Skin of body (tissue), 2 donors: ENCODE data around the gene TCP11. TPM values are rescaled to one million over a fixed set of nuclear protein-coding genes. Genes with fewer than 3 reads are reported as not detected.

ENCODE experiments used
- DNase-seq: peaks from one replicate; lab custom pipeline; 2025; lab: John Stamatoyannopoulos, UW
- total RNA-seq: library from RNA; depleted of rRNA; stranded (reverse); fragments of >200 nt; gene quantifications from one replicate; pipeline ENCODE4 v1.2.3, GENCODE V29; 2014

The TCP11 gene
- total RNA-seq, 1 donor from 2014 or later = 0.30 TPM

- DNase-seq = no peak
These were observed 59.0 kb downstream of the TCP11 start for GRCh38 chr6:35082046-35082732.

DNA sequence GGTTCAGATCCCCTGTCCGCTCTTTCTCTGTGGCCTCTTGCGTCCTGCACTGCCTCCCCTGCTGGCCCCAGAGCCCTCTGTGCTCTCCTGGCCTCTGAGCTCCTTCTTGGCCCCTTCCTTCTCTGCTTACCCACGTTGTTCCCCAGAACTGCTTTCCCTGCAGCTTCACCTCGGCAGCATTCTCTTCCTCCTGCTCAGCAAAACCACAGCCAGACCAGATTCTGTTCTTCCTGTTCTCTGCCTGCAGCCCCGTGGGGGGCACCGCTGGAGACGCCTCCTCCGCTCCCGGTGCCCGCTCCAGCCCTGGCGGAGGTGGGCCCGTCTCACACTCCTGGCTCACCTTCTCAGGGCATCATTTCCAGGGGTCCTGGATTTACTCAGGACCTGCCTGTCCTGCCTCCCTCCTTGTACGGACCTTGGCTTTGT, 59.7 kb downstream of the TCP11 start:
- DNase-seq = no peak

DNA sequence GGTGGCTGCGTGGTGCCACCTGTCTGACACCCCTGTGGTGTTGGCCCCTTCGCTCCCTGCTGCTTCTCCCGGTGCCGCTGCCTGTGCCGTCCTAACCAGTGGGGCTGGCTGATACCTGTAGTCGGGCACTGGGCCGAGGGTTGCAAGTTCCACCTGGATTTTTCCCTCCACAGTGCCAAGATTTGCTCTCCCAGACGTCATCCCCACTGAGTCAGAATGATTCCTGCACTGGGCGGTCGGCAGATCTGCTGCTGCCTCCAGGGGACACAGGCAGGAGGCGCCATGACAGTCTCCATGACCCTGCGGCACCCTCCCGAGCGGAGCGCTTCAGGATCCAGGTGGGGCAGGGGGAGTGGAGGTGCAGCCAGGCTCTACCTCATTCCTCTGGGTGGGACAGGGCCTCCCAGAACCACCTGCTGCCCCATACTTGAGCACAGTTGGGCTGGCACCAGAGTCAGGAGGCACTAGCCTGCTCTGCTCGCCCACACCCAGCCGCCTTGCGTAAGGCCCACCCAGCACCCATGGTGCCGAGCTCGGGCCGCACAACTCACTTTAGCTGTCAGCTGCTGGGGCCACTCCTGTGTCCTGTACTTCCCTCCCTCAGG, 60.2 kb downstream of the TCP11 start:
- DNase-seq = no peak

DNA sequence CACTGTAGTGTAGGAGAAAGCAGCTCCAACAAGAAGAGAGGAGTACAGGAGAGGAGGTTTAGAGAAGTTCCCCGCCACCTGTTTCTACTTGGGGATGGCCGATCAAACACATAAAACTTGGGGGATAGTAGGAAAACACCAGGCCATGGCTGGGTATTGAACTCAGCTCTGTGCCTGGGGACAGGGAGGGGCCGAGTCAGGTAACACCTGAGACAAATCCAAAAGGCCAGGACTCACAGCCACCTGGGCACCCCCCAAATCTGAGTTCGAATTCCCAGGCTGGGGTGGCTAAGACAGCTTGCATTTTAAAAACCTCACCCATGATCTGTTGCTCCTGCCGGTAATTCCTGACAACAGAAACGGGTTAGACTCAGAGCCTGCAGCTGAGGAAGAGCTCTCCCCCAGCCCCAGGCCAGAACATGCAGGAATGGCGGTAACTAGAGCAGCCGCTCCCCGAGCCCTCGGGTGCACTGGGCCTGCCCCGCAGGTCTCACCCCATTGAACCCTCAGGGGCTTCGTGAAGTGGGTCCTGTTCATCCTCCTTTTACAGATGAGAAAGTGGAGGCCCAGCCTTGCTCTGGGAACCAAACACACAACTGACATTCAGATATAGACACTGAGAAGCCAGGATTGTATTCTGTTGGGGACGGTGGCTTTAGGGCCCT, 61.0 kb downstream of the TCP11 start:
- DNase-seq = no peak

GRCh38 chr6:35079311-35080000, 61.7 kb downstream of the TCP11 start:
- DNase-seq = no peak

DNA sequence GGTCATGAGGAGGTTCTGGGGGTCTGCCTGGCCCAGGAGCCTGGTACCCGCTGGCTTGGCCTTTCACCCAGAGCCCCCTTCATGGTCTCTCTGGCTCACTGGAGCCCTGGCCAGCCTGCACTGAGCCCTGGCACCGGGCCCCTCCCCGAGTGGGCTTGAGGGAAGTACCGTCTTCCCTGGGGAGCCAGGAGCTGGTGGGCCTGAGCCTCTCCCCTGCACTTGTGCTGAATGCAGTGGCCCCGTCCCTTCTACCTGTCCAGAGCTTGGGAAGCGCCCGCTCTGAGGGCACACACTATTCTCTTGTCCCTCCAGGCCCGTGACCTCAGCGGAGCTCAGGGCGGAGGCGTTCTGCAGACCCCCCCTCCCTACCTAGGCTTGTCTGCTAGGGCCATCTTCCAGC, 62.2 kb downstream of the TCP11 start:
- DNase-seq = no peak

- no peak for DNase-seq
These were observed 62.8 kb downstream of the TCP11 start for GRCh38 chr6:35078226-35078850.

DNA sequence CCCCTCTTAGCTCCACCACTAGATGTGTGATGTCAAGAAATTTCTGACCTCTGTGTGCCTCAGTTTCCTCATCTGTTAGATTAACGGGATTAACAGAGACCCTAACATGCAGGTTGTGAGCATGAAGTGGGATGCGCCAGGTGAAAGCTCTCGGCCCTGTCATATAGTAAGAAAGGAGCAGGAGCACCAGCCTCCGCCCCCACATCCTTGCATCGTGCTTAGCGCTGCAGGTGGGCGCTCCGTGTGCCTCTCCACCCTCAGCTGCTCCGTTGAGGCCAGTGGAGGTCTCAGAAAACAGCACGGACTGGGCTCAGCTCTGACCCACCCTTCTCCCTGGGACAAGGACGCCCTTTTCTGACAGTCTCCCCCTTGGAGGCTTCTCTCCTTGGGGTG, 63.4 kb downstream of the TCP11 start:
- no peak for DNase-seq

- no peak for DNase-seq
These were observed 64.0 kb downstream of the TCP11 start for GRCh38 chr6:35076997-35077712.

DNA sequence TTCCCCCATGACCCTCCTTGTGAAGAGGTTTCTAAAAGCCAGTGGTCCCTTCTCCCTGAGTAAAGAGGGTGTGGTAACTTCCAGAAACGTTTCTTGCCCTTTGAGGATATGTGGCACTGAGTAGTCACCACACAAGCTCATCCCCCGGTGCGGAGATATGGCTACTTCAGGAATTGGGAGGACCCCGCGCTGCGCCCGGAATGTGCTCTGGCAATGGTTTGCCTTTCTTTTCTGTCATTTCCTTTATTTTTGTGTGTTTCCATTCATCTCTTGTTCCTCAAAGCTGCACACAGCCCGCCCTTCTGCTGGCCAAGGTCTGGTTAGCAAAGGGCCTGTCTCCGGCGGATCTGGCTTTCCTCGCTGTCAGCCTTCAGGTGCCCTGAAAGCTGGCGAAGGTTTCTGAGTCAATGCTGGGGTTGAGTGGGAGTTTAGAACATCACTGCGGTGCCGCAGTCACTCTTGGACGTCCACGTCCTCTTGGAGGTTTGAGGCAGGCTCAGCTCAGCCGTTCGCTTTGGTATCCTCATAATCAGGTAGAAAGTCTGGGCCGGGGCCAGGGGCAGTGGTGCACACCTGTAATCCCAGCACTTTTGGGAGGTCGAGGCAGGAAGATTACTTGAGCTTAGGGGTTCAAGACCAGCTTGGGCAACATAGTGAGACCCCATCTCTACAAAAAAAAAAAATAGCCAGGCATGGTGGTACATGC, 67.2 kb downstream of the TCP11 start:
- no peak for DNase-seq

GRCh38 chr6:35073211-35073610, 67.9 kb downstream of the TCP11 start:
- no peak for DNase-seq

- DNase-seq = no peak
These were observed 68.5 kb downstream of the TCP11 start for GRCh38 chr6:35072698-35073055.

DNA sequence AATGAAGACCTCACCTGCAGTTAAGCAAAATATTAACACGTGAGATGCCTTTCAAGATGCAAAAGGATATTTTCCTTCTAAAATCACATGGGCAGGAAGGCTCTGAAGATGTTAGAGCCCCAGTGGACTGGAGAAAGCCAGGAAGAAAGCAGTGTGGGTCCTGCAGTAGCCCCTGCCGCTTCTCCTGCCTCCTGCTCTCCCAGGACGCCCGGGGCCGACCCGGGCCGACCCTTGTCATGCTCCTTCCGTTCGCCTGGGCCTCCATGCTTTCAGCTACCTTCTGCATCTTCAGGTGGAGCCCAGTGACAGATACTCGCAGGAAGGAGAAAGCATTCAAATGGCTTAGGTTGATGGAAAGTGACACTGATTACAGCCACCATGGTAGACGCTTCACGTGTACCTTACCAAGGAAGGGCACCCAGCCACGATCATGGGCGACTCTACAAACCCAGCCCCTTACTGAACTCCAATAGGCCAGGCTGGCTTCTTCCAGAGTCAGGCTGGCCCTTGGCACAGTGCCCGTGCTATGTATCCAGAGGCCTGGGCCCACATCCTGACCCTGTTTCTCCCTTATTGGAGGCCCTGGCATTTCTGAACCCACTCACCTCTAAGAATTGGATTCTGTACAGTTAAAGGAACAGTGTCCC, 69.0 kb downstream of the TCP11 start:
- no peak for DNase-seq

DNA sequence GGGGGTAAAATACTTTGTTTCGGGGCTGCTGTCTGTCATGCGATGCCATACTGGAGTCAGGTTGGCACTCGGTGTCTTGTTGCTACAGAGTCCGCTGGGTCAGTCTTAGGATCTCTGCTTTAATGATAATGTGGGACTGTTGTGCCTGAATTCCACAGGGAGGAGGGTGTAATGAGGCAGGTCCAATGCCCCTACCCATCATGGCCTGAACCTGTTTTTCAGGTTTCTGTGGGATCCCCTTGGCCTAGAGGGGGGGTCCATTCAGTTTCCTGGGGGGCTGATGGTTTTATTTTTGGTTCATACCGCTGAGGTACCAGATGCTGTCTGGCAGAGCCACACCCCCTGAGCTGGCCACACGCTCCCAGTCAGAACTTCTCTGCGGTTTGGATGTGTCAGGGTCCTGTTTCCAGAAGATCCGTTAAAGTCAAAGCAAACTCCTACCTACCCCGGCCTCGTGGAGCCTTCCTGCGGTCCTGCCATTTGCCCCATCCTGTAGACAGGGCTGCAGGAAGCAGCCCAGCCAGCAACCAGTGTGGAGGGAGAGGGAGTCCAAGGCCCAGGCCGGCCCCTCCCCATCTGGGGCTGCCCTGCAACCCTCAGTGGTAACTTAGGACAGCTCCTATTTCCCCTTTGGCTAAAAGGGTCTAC, 69.7 kb downstream of the TCP11 start:
- DNase-seq = no peak

DNA sequence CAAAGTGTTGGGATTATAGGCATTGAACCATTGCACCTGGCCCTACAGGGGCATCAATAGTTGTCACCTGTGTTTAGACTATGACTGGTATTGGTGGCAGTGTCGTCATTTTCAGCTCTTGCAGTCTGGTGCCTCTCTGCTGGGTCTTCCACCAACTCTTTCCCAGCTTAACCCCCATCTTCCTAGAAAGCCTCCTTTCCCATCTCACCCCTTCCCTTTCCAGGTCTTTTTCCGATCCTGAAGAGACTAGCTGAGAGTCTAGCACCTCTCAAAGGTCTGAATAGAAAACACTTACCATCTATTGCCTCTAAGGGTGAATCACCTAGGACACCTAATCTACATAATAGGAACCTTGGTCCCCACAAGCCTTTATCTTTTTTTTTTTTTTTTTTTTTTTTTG, 71.0 kb downstream of the TCP11 start:
- no peak for DNase-seq

DNA sequence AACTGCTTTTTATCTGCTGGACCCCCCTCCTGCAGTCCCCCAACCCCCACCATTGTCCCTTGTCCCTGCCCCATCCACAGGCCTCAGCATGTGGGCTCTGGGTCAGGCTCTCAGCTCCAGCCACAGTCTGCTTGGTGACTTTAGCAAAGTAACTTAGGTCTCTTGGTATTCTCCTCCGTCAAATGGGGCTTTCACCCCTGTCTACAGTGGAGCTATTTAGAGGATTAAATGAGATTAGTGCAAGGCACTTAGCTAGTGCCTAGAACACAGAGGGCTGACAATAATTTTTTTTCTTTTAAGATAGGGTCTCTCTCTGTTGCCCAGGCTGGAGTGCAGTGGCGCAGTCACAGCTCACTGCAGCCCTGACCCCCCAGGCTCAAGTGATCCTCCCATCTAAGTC, 71.9 kb downstream of the TCP11 start:
- no peak for DNase-seq

- DNase-seq = no peak
These were observed 72.5 kb downstream of the TCP11 start for GRCh38 chr6:35068644-35069043.

DNA sequence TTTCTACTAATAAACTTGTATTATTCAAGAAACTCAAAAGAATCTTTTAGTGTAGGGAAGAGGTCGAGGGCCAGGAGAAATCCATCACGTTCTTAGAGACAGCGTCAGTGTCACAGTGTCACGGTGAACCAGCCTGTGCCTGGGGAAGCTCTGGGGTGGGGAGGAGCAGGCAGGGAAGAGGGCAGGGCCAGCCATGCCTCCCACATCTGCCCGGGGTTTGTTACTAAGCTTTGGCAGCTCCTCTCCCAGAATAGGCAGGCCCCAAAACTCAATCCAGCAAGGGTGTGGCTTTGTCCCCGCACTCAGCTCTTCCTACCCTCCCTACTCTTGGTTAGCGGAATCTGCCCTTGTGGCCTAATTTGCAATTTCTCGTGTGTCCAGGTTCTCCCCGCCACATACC, 72.9 kb downstream of the TCP11 start:
- no peak for DNase-seq
